Panc1 (cell line): Measurements from ENCODE around the gene ANKRD29. TPM values are rescaled to one million over a fixed set of nuclear protein-coding genes. Genes with fewer than 3 reads are reported as not detected.

Experiments used
- ATAC-seq: fragments of 200-7000 bp; cut with Tn5 transposase; 2 replicates; pipeline ENCODE4 v1.9.1; 2020; ENCODE audit warnings: mild to moderate bottlenecking, moderate library complexity
- BruUV-seq: library from RNA; stranded (reverse); fragments of 400-500 nt; replicated peaks from 2 replicates; lab custom pipeline; 2021; lab: Mats Ljungman, UMichigan
- CTCF ChIA-PET: fragments of 300-600 bp; sonication (Branson Sonifier 250); formaldehyde crosslinking; loops from one replicate; lab custom pipeline; 2022; ENCODE audit warnings: antibody characterized with exemption; lab: Charles Lee
- POLR2A ChIA-PET: fragments of 300-600 bp; sonication (Branson Sonifier 250); formaldehyde crosslinking; loops from one replicate; lab custom pipeline; 2022; ENCODE audit warnings: antibody characterized with exemption; lab: Charles Lee
- DNase-seq: peaks from one replicate; pipeline ENCODE4 v3.0.0-alpha.2; 2010; ENCODE audit warnings: low read depth, low spot score
- H3K27ac ChIP-seq: 2 replicates; pipeline ENCODE4 v1.5.1; 2011; ENCODE audit warnings: mild to moderate bottlenecking, low read length, inconsistent platforms
- H3K27me3 ChIP-seq: fragments of 200-500 bp; sonication (Bioruptor generic); 2 replicates; pipeline ENCODE4 v1.6.0; 2014; ENCODE audit warnings: low read length, inconsistent platforms; ENCODE audit not compliant: control insufficient read depth, insufficient read depth
- H3K36me3 ChIP-seq: fragments of 200-500 bp; sonication (Bioruptor generic); 2 replicates; pipeline ENCODE4 v1.5.1; 2014; ENCODE audit warnings: inconsistent platforms, mild to moderate bottlenecking, low read length, moderate library complexity; ENCODE audit not compliant: control insufficient read depth, insufficient read depth
- H3K4me1 ChIP-seq: 2 replicates; pipeline ENCODE4 v1.5.1; 2011; ENCODE audit warnings: inconsistent platforms, mild to moderate bottlenecking, low read length, moderate library complexity; ENCODE audit not compliant: control insufficient read depth, insufficient read depth
- H3K4me3 ChIP-seq, 2 experiments: 2 replicates each; pipeline ENCODE4 v1.5.1; 2011 to 2012; ENCODE audit warnings: low read depth in 2 of 2, low read length in 2 of 2, mild to moderate bottlenecking in 2 of 2, inconsistent platforms in 1 of 2, moderate library complexity in 1 of 2
- H3K9me3 ChIP-seq: fragments of 200-500 bp; sonication (Bioruptor generic); 2 replicates; pipeline ENCODE4 v1.5.1; 2014; ENCODE audit warnings: low read depth, mild to moderate bottlenecking, inconsistent platforms, low read length, moderate library complexity; ENCODE audit not compliant: control insufficient read depth, insufficient read depth
- CTCF ChIP-seq: fragments of 450-650 bp; IDR thresholded peaks from 2 replicates; pipeline ENCODE4 v1.5.1; 2017; ENCODE audit warnings: mild to moderate bottlenecking
- POLR2AphosphoS5 ChIP-seq: IDR thresholded peaks from 2 replicates; pipeline ENCODE4 v1.6.1; 2012; ENCODE audit warnings: mild to moderate bottlenecking, low read depth, low read length, moderate library complexity
- REST ChIP-seq, 2 experiments: IDR thresholded peaks; 2 replicates each; pipeline ENCODE4 v1.6.1; 2011 to 2012; ENCODE audit warnings: low read depth in 2 of 2, control low read depth in 1 of 2, low read length in 1 of 2, mild to moderate bottlenecking in 1 of 2, moderate library complexity in 1 of 2; ENCODE audit not compliant: insufficient read depth in 1 of 2
- SIN3A ChIP-seq: IDR thresholded peaks from 2 replicates; pipeline ENCODE4 v1.6.1; 2012; ENCODE audit warnings: low read depth, mild to moderate bottlenecking, low read length, moderate library complexity, borderline replicate concordance; ENCODE audit not compliant: insufficient read depth
- TCF7L2 ChIP-seq: IDR thresholded peaks from 2 replicates; pipeline ENCODE4 v1.6.1; 2011; ENCODE audit warnings: mild to moderate bottlenecking, low read depth, low read length, inconsistent platforms
- in situ Hi-C: cut with HindIII; loops from 2 replicates; pipeline ENCODE4 v1.10.0; 2016; ENCODE audit warnings: low sequenced_read_pairs, low pct_unique_long_range_greater_than_20kb
- intact Hi-C: fragments of 100-400 bp; cut with micrococcal nuclease; formaldehyde crosslinking; loops from one replicate; pipeline ENCODE4 v1.10.0; 2022; ENCODE audit not compliant: unreplicated experiment
- total RNA-seq: library from RNA; stranded (reverse); gene quantifications from one replicate; pipeline ENCODE4 v1.2.1, GENCODE V29; 2021; ENCODE audit not compliant: unreplicated experiment

Gene ANKRD29
- total RNA-seq, 1 experiment from 2014 or later: 0.67 TPM

GRCh38 chr18:23710068-23710527 is 47.4 kb upstream of the ANKRD29 start:
- DNase-seq (no peak), ATAC-seq (no peak)
- Histone ChIP-seq H3K4me3 (no peak overlapping the region), H3K27ac (no peak overlapping the region), H3K4me1 (no peaks in the 10 kb centered on the region), H3K27me3 (no peaks in the 10 kb centered on the region), H3K9me3 (peaks cover 8% of the 10 kb centered on the region; the same call in 1 of the 2 replicates), H3K36me3 (no peaks in the 10 kb centered on the region)
- ChIA-PET CTCF (no interaction called here), POLR2A (interaction anchor here (0.6 kb wide), 1 partner anchor 284 kb away, joined by 5 read pairs; no protein-coding TSS in a partner anchor)
- no TSS peak for BruUV-seq
- intact Hi-C loops: no loop called here
- TF ChIP-seq TCF7L2 (no peak), POLR2AphosphoS5 (no peak), CTCF (no peak), REST (IDR thresholded peaks at IDR 0.05; ENCODE audit: insufficient read depth in 1 of 2, low read depth in 2 of 2, low read length in 1 of 2) (no peak), SIN3A (no peak)
- in situ Hi-C loops: no loop called here

GRCh38 chr18:23706971-23707640 is 44.4 kb upstream of the ANKRD29 start:
- in situ Hi-C loops (no loop called here), intact Hi-C loops (loop anchor here (10.0 kb wide), 1 partner anchor 192 kb away; no protein-coding TSS in a partner anchor)
- H3K4me3 ChIP-seq: no peak overlapping the region
- H3K27me3 ChIP-seq: no peaks in the 10 kb centered on the region; the same call in 1 of the 2 replicates
- no peak for ATAC-seq
- TF ChIP-seq TCF7L2: no peak
- no peaks in the 10 kb centered on the region for H3K36me3 ChIP-seq
- H3K27ac ChIP-seq: no peak overlapping the region
- H3K4me1 ChIP-seq: no peaks in the 10 kb centered on the region
- ChIA-PET POLR2A (no interaction called here), CTCF (no interaction called here)
- H3K9me3 ChIP-seq: peaks cover 8% of the 10 kb centered on the region; the same call in 1 of the 2 replicates
- no TSS peak for BruUV-seq
- DNase-seq: no peak

GRCh38 chr18:23704806-23705205 is 42.1 kb upstream of the ANKRD29 start:
- ATAC-seq (no peak), DNase-seq (no peak)
- Histone ChIP-seq H3K4me3 (no peak overlapping the region), H3K36me3 (no peaks in the 10 kb centered on the region), H3K27me3 (no peaks in the 10 kb centered on the region; the same call in 1 of the 2 replicates), H3K27ac (no peak overlapping the region), H3K9me3 (peaks cover 8% of the 10 kb centered on the region; the same call in 1 of the 2 replicates), H3K4me1 (no peaks in the 10 kb centered on the region)
- CTCF ChIA-PET: no interaction called here
- in situ Hi-C loops: no loop called here
- TF ChIP-seq CTCF: no peak
- TF ChIP-seq POLR2AphosphoS5: no peak
- no peak for TF ChIP-seq SIN3A
- no peak for TF ChIP-seq REST (IDR thresholded peaks at IDR 0.05; ENCODE audit: insufficient read depth in 1 of 2, low read depth in 2 of 2, low read length in 1 of 2)
- TF ChIP-seq TCF7L2: no peak
- intact Hi-C loops: loop anchor here (10.0 kb wide), 1 partner anchor 190 kb away; no protein-coding TSS in a partner anchor
- POLR2A ChIA-PET: no interaction called here
- no TSS peak for BruUV-seq
